Testis (tissue), 2 donors: Measurements from ENCODE around the gene GPR62.

Experiments
- POLR2A ChIP-seq: fragments of 450-650 bp; IDR thresholded peaks from one replicate; pipeline ENCODE4 v1.6.1; 2017; ENCODE audit warnings: antibody characterized with exemption, mild to moderate bottlenecking, moderate library complexity
- TF ChIP-seq, protein P1 (sequence below), 3 experiments: fragments of 450-650 bp in 2 of 3; fragments of 200-600 bp in 1 of 3; sonication (generic) in 1 of 3; IDR thresholded peaks; one replicate each; pipeline ENCODE4 v1.5.1; 2016 to 2019; ENCODE audit warnings: antibody characterized with exemption in 3 of 3, mild to moderate bottlenecking in 2 of 3, moderate library complexity in 1 of 3

DNA sequence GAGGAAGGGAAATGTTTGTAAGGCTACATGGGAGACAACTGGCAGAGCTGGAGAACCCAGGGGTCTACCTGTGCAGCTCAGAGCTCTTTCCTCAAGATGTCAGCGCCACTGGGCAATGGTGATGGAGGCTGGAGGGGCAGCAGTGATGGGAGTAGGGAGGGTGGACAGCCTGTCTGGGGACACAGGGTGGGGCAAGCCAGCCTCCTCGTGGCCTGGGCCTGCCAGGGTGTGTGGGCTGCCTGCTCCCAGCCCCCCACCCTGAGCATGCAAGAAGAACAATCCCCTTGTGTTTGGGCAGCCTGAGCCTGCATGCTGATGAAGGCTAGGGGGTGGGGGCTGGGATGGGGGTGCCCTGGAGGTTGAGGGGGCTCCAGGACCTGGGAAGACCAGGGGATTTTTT lies 10.8 kb downstream of the GPR62 start:
- TF ChIP-seq, protein P1, sequence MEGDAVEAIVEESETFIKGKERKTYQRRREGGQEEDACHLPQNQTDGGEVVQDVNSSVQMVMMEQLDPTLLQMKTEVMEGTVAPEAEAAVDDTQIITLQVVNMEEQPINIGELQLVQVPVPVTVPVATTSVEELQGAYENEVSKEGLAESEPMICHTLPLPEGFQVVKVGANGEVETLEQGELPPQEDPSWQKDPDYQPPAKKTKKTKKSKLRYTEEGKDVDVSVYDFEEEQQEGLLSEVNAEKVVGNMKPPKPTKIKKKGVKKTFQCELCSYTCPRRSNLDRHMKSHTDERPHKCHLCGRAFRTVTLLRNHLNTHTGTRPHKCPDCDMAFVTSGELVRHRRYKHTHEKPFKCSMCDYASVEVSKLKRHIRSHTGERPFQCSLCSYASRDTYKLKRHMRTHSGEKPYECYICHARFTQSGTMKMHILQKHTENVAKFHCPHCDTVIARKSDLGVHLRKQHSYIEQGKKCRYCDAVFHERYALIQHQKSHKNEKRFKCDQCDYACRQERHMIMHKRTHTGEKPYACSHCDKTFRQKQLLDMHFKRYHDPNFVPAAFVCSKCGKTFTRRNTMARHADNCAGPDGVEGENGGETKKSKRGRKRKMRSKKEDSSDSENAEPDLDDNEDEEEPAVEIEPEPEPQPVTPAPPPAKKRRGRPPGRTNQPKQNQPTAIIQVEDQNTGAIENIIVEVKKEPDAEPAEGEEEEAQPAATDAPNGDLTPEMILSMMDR (IDR thresholded peaks at IDR 0.05) = no peak
- TF ChIP-seq POLR2A = no peak
